GM19438 (cell line): ENCODE results near the gene GP2.
"Not testable (repeated sequence)": the region's sequence is repeated elsewhere in the genome, so short reads cannot be mapped to it uniquely, and the experiment has no call there.

Source experiments
- ATAC-seq: cut with Tn5 transposase; IDR thresholded peaks from one replicate; pipeline ENCODE4 v1.9.1; 2021; ENCODE audit warnings: low read depth; ENCODE audit not compliant: unreplicated experiment

Gene GP2

GRCh38 chr16:20326321-20326720, 992 bp downstream of the GP2 start:
- ATAC-seq, result no peak

GRCh38 chr16:20325005-20325404, 2.3 kb downstream of the GP2 start:
- ATAC-seq, result no peak

DNA sequence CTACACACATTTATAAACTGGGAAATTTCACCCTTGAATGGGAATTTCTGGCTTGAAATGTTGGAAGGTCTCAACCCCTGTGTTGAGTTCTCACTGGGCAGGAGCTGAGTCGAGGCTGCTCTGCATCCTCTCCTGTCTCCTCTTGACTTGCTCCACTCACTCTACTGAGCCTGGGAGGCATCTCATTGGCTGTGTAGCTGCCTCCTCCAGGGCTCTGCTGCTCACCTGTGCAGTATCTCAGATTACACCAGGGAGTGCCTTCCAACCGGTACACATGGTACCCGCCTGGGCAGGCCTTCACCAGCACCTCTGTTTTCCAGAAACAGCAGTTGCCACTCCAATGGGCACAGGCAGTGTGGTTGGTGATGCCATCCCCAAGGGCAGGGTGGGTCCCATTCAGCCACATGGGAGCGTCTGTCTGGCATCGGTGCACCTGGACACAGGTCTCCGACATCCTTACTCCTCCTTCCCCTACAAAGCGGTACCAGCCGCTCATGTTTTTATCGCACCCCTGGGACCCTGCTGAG, 3.7 kb downstream of the GP2 start:
- no peak for ATAC-seq

DNA sequence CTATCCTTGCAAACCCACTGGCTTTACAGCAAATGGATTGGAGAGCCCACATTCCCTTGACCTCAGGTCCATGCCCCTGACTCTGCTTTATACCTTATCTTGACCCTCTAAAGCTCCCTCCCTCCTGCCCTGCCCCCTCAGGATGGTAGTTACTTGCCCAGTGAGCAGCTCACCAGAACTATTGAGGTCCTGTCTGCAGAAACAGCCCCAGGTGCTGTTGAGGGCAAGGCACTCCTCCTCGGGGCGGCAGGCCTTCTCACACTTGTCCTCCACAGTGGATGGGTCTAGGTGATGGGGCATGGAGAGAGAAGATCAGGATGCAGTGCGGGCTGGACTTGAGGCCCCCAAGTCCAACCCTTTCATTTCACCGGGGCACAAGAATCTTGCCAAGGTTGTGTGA, 4.6 kb downstream of the GP2 start:
- ATAC-seq, result no peak

- no peak for ATAC-seq
Measured at GRCh38 chr16:20321671-20322070, 5.6 kb downstream of the GP2 start.

GRCh38 chr16:20321051-20321450, 6.3 kb downstream of the GP2 start:
- not testable (repeated sequence) for ATAC-seq

GRCh38 chr16:20320592-20320991, 6.7 kb downstream of the GP2 start:
- ATAC-seq, result no peak

DNA sequence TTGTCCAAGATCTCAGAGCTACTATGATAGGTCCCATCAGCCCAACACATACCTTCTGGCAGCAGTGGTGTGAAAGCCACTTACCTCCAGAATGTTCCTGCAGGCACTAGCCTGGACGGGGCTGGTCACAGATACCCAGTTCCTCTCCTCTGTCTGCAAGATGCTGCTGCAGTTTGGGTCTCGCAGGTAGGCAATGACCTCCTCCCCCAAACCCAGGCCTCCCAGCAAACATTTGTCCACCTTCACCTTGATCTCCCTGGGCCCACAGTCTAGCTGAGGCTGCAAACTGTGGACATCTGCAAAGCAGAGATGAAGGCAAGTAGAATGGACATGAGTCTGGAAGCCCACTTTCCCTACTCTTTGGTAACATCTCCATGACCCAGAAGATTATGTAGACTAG, 7.1 kb downstream of the GP2 start:
- no peak for ATAC-seq

DNA sequence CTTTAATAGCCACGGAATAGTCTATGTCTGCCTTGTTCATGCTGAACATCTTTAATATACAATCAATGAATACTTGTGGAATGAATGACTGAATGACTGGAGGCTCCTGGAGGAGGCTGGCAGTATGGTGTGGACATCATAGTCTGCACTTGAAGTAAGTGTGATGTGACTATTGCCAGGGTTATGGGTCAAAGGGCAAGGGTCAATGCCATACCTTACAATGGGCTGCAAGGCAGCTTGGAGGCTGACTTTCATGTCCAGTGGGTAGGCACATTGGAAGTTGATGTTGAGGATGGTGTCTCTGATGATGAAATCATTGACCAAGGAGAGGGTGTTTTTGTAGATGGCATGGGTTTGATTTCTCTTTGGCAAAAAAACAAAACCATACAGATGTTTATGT, 7.9 kb downstream of the GP2 start:
- no peak for ATAC-seq

DNA sequence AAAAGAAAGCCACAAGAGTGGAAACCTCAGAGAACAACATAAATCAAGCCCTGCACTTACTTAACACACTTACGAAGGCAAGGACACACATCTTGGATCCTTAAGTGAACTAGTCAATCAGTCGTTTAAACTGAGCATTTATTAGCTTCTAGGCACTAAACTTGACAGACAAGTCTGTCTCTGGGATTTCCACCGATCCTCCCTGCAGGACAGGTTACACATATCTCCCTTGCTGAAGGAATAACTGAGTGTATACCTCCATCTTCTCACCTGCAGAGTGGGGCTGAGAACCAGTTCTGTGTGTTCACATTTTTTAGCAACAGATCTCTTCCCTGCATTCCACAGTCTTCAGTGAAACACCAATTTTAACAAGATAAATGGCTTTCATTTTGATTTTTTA, 8.9 kb downstream of the GP2 start:
- ATAC-seq, result no peak

- ATAC-seq, result no peak
Measured at GRCh38 chr16:20318006-20318405, 9.3 kb downstream of the GP2 start.

- ATAC-seq, result no peak
Measured at GRCh38 chr16:20317117-20317516, 10.2 kb downstream of the GP2 start.

DNA sequence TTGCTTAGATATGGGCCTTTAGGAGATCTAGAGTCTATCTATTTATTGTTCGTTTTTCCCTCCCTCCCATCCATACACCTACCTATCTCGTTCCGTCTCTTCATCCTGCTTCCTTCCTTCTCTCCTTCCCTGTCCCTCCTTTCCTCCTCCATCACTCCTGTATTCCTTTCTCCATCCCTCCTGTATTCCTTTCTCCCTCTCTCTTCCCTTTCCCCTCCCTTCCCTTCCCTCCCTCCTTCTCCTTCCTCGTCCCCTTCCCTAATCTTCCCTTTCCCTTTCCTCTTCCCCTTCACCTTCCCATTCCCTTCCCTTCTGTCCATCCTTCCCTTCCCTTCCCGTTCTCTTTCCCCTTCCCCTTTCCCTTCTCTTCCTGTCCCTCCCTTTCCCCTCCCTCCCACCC, 10.6 kb downstream of the GP2 start:
- ATAC-seq, result no peak

GRCh38 chr16:20315764-20316163, 11.5 kb downstream of the GP2 start:
- ATAC-seq, result no peak

DNA sequence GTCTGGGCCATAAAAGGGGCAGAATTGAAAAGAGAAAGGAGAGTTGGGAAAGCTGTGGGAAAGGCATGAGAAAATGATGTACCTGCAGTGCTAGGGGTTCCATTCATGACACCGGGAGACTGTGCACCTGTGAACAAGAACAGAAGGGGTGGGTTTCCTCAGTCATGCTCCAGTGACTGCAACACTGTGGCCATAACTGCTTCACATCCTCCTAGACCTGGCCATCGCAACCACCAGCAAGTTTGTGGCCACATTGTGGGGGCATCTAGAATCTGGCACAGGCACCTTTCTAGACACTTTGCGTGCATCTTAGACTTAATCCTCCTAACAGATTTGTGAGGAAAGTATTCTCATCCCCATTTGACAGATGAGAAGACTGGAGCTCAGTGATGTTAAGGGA, 12.7 kb downstream of the GP2 start:
- no peak for ATAC-seq

DNA sequence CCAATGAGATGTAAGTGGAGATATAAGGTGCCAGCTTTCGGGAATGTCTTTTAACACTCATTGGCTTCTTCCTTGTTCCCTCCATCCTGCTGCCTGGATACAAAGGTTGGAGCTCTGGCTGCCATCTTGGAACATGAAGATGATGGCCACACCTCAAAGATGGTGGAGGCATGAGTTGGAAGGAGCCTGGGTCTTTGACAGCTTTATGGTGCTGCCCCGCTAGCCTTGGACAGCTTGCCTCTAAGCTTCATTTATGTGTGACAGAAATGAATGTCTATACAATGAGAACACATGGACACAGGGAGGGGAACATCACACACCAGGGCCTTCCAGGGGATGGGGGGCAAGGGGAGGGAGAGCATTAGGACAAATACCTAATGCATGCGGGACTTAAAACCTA, 13.6 kb downstream of the GP2 start:
- no peak for ATAC-seq

GRCh38 chr16:20312536-20313095, 14.7 kb downstream of the GP2 start:
- ATAC-seq, result not testable (repeated sequence)

DNA sequence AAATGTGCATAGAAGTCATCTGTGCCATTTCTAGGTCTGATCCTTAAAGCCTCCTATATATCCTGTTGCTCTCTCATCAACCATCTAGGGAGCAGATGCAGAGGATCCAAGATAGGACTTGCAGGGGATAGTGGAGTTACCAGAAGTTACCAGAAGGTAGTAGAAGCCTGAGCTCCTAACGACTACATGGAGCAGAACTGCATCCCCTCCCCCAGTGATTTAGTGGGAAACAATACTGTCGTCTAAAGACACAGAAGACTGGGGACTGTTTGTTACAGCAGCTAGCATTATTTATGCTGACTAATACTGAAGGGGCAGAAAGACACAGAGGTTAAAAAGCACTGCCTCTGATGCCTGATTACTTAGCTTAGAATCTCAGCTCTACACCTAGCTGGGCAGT, 15.8 kb downstream of the GP2 start:
- ATAC-seq, result no peak

DNA sequence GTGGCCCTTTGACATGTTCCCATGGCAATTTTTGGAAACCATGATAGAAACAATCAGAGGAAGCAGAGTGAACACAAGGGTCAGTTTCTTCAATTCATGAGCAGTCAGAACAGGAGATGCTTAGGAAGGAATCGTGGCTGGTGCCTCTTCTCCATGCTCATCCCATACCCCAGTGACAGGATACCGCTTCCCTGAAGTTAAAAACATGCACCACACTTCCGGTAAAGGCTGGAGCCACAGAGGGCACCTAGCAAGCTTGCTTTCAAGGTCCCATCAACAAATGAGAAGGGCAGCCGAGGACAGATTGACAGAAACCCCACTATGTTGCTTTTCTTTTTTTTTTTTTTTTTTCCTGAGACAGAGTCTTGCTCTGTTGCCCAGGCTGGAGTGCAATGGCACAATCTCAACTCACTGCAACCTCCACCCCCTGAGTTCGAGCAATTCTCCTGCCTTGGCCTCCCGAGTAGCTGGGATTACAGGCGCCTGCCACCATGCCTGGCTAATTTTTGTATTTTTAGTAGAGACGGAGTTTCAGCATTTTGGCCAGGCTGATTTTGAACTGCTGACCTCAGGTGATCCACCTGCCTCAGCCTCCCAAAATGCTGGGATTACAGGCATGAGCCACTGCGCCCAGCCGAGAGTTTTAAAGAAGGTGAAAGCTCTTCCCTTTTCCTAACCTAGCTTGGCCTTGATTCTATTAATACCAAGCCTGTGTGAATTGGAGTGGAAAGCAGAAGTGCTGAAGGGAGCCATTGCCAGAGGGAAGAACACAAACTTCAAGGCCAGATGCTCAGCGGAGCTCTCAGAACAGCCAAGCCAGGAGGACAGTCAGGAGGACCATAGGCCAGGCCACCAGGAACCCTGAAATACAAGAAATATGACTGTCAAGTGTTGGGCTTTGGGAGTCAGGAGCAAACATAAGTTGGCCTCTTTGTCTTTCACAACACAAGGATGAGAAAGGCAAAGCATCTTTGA, 16.6 kb downstream of the GP2 start:
- ATAC-seq, result no peak

DNA sequence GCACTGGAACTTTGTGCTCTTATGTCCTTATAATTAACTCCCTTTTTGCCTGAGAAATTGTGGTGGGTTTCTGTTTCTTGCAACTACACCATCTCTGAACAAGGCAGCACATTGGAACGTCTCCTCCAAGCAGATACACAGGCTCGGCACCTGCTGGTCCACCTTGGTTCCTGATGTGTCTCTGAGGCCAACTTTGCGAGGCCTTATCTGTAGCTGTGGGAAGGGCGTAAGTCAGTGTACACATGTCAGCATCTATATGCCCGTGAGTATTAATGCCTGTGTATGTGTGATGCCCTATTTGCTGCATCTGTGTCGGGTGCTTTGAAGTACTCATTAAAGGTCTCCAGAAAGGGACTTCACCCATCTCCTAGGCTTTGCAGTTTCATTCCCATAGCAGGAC, 17.5 kb downstream of the GP2 start:
- no peak for ATAC-seq

DNA sequence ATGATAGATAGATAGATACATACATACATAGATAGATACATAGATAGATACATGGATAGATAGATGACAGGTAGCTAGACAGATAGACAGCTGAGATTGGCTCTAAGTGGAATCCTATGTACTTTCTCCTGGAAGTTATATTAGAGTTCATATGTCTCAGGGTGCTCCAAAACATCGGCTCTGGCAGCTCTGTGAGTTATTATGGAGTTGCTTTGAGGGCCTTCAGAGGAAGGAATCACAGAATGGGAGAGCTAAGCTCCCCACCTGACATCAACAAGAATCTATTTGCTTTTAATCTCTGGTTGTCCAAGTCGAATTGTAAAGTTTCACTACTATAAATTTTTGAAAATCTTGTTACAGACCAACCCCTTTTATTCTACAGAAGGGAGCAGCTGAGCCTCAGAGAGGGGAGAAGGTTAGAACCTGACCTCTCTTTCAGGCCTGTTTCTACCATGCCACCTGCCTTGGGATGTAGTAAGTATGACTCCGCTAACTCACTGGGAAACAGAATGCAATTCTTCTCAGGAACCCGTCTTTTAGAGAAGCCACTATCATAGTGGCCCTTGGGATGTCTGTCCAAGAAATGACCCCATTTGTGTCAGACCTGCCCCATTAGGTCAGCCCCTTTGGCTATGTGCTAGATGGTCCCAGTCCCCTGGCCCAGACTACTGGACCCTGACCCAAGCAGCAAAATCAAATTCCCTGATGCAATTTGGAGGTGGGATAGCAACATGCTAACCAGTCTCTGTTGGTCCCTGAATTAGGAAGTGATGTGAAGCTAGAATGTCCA, 18.3 kb downstream of the GP2 start:
- no peak for ATAC-seq
